GM13977 (cell line): Measurements from ENCODE around the gene ITIH5.

ENCODE experiments used
- DNase-seq: peaks from one replicate; pipeline ENCODE4 v3.0.0; 2012; ENCODE audit warnings: low spot score
- in situ Hi-C: fragments of 300-500 bp; cut with MboI; formaldehyde crosslinking; loops from one replicate; pipeline ENCODE4 v1.12.0; 2022; ENCODE audit warnings: low sequenced_read_pairs, low pct_unique_long_range_greater_than_20kb, mixed read lengths, inconsistent platforms; ENCODE audit not compliant: unreplicated experiment
- TF ChIP-seq, protein P1 (sequence below): IDR thresholded peaks from 2 replicates; pipeline ENCODE4 v1.5.1; 2012; ENCODE audit warnings: mild to moderate bottlenecking, control low read depth; ENCODE audit not compliant: insufficient read depth; ENCODE audit errors: extremely low read depth, missing control alignments

ITIH5 gene

DNA sequence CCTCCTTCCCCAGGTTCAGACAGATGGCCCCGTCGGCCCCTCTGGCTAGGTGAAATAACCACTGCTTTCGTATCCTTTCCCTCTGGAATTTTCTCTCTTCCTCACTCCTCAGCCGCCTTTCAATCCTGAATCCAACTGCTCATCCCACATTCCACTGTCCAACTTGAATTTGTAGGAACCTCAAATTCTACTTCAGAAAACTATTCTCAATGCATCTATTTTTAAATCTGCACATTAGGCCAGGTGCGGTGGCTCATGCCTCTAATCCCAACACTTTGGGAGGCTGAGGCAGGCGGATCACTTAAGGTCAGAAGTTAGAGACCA is 78.9 kb downstream of the ITIH5 start:
- in situ Hi-C loops = no loop called here
- DNase-seq = no peak
- TF ChIP-seq, protein P1, sequence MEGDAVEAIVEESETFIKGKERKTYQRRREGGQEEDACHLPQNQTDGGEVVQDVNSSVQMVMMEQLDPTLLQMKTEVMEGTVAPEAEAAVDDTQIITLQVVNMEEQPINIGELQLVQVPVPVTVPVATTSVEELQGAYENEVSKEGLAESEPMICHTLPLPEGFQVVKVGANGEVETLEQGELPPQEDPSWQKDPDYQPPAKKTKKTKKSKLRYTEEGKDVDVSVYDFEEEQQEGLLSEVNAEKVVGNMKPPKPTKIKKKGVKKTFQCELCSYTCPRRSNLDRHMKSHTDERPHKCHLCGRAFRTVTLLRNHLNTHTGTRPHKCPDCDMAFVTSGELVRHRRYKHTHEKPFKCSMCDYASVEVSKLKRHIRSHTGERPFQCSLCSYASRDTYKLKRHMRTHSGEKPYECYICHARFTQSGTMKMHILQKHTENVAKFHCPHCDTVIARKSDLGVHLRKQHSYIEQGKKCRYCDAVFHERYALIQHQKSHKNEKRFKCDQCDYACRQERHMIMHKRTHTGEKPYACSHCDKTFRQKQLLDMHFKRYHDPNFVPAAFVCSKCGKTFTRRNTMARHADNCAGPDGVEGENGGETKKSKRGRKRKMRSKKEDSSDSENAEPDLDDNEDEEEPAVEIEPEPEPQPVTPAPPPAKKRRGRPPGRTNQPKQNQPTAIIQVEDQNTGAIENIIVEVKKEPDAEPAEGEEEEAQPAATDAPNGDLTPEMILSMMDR = no peak

DNA sequence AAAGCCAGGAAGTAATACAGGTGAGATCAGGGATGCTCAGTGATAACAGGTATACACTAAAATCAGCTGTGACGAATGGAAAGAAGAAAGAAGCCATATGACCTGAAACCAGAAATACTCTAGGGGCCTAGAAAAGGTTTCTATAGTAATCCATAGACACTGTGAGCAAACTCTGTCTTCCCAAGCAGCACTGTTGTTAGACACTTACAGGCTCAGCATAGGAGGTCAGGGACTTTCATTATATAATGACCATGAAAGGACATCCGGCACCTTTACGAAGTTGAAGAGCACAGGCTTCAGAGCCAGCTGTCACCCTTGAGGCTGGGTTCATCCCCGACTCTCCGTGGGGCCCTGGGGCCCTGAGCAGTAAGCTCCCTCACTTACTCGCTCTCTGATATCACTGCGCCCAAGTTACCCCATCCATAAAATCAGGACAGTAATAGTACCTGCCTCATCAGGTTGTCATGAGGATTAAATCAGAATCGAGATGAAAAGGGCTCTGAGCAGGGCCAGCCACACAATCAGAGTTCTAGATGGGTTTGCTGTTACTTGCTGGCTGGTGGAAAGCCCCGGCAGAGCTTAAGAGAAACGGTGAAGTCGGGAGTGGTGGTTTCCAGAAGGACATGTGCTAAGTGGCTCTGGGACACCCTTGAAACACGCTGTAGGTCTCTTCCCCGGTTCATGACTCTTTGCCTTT is 79.5 kb downstream of the ITIH5 start:
- DNase-seq = no peak
- TF ChIP-seq, protein P1 = no peak
- in situ Hi-C loops = no loop called here

DNA sequence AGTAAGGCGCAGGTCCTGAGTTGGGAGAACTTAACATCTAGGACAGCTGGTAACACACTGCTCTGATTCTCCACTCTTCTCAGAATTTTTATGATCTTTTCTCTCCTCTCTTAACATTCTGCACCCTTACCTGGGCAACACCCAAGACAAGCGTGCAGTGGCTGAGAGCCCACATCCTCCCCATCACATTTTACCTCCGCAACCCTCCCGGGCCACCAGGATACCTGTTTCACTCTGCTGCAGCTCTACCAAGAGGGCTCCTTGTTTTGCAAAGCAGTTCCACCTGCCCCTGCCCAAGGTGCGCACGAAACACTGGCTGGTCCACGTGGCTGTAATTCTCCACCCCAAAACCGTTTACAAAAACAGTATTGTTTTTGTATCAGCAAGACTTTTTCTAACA is 81.5 kb downstream of the ITIH5 start:
- in situ Hi-C loops = no loop called here
- DNase-seq = no peak
- TF ChIP-seq, protein P1 = no peak

DNA sequence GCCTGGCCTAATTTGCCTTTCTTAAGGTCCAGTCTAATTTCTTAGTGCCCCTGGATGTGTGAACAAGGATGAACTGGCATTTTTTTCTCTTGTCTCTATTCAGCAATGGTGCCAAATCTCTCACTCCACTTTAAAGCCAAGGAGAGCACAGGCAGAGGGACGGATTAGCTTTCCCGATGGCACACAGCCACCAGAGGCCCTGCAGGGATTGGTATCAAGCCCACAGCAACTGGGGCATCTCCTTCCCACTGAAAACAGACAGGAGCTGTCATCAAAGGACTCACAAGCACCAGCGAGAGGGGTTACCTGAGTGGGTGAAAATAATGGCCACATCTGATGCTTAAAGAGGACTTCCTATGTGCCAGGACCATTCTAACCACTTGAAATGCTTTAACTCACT is 83.1 kb downstream of the ITIH5 start:
- TF ChIP-seq, protein P1 = no peak
- DNase-seq = no peak
- in situ Hi-C loops = no loop called here

DNA sequence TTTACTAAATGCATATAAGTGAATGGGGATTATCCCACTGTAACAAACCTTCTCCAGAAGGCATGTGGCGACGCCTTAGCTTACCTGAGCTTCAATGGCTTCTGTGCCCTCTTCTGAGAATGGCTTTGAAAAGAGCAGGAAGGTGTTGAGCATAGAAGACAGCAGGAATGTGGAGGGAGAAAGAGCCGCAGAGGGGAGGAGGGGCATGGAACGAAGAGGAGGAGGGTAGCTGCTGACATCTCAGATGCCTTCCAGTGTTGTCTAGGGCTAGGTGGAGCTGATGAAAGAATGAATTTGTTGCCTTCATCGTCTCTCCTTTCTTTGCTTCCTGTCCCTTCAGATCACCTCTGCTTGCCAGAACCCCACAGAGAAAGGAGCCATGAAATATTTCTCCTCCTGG is 86.2 kb downstream of the ITIH5 start:
- TF ChIP-seq, protein P1 = no peak
- no peak for DNase-seq
- in situ Hi-C loops = no loop called here

DNA sequence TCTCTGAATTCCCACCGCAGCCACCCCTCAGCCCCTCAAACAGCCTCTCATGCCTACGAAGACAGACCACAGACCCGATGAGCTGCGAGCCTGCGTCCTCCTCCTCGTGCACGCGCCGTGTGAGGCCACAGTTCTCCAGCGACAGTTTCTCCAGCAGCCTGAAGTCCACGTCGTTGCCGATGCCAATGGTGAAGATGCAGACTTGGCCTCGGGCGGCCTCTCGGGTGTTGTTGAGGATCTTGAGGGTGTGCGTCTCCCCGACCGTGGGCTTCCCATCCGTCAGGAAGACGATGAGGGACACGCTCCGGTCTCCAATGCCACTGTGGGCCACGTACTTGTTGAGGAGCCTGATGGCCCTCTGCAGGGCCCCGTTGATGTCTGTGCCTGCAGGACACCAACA is 87.1 kb downstream of the ITIH5 start:
- TF ChIP-seq, protein P1 = no peak
- in situ Hi-C loops = no loop called here
- no peak for DNase-seq
